Measurements from ENCODE around the gene BANF1. TPM values are rescaled to one million over a fixed set of nuclear protein-coding genes. Genes with fewer than 3 reads are reported as not detected.

The BANF1 gene
- total RNA-seq, 1 experiment from 2014 or later, result 124 TPM

DNA sequence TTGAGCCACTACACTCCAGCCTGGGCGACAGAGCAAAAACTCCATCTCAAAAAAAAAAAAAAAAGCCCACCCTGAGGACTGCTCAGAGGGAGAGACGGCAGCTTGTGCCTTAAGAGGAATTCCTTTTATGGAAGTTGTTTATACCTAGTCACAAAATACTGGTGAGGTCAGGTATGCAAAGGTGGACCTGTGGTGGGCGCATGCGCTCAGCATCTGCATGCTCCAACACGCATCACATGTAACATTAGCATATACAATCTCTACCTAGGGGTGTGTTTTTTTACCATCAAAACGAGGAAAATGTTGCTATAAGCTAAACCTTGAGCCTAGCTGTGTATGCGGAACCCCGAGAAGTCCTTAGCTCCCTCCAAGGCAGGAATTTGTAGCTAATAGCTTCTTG lies 47.5 kb upstream of the BANF1 start:
- CTCF ChIA-PET, result no interaction called here

DNA sequence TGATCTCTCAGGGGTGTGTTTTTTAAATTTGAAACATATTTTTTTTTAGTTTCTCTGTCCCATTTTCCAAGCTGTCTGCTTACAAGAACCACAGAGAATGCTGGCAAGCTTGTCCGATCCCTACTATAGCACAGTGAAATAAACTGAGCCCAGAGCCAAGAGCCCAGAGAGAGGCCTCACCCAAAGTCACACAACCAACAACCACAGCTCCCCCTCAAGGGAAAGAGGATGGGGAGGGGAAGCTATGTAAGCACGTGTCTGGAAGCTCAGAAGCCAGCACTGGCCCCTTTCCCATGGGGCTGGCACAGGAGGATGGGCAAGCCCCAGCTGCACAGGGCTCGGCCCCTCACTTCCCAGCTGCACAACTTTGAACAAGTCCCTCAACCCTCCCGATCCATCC lies 44.0 kb upstream of the BANF1 start:
- H3K27me3 ChIP-seq (ENCODE audit: low read length), result no peaks in the 10 kb centered on the region
- TF ChIP-seq EZH2phosphoT487 (IDR thresholded peaks at IDR 0.05; ENCODE audit: borderline replicate concordance, low read length) (no peak), EZH2 (IDR thresholded peaks at IDR 0.05; ENCODE audit: low read length, unreplicated experiment) (no peak)
- TF ChIP-seq, protein P1, sequence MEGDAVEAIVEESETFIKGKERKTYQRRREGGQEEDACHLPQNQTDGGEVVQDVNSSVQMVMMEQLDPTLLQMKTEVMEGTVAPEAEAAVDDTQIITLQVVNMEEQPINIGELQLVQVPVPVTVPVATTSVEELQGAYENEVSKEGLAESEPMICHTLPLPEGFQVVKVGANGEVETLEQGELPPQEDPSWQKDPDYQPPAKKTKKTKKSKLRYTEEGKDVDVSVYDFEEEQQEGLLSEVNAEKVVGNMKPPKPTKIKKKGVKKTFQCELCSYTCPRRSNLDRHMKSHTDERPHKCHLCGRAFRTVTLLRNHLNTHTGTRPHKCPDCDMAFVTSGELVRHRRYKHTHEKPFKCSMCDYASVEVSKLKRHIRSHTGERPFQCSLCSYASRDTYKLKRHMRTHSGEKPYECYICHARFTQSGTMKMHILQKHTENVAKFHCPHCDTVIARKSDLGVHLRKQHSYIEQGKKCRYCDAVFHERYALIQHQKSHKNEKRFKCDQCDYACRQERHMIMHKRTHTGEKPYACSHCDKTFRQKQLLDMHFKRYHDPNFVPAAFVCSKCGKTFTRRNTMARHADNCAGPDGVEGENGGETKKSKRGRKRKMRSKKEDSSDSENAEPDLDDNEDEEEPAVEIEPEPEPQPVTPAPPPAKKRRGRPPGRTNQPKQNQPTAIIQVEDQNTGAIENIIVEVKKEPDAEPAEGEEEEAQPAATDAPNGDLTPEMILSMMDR (conservative IDR thresholded peaks at IDR 0.05; ENCODE audit: low read depth, low read length), result no peak
- ChIA-PET CTCF (no interaction called here), POLR2A (ENCODE audit: unreplicated experiment) (no interaction called here)
- H3K36me3 ChIP-seq (ENCODE audit: low read depth, low read length), result no peaks in the 10 kb centered on the region
- H3K27ac ChIP-seq (ENCODE audit: low read length), result no peak overlapping the region
- no peaks in the 10 kb centered on the region for H3K9me2 ChIP-seq (replicated peaks; ENCODE audit: low read length)
- H3F3A ChIP-seq (ENCODE audit: low read length, unreplicated experiment), result no peaks in the 10 kb centered on the region
- no peak overlapping the region for H3K4me3 ChIP-seq (ENCODE audit: low read length)
- peaks cover 8% of the 10 kb centered on the region for H3K4me1 ChIP-seq (ENCODE audit: insufficient read depth, low read length)
- H3K79me2 ChIP-seq (ENCODE audit: low read length), result peaks cover 21% of the 10 kb centered on the region
- DNase-seq (no peak), ATAC-seq (no peak)
- H2AFZ ChIP-seq (ENCODE audit: low read length), result no peak overlapping the region
- no peaks in the 10 kb centered on the region for H3K9me3 ChIP-seq (ENCODE audit: low read length)
- H3K9ac ChIP-seq (ENCODE audit: low read length), result no peak overlapping the region
- no peak overlapping the region for H3K4me2 ChIP-seq (ENCODE audit: low read length)
- intact Hi-C loops (cut with micrococcal nuclease), result no loop called here
- no peaks in the 10 kb centered on the region; the same call in 1 of the 2 replicates for H4K20me1 ChIP-seq (ENCODE audit: low read length)
- BruUV-seq (replicated peaks), result no TSS peak

More for the DNA sequence above, 47.5 kb upstream of the BANF1 start:
- no peak overlapping the region for H2AFZ ChIP-seq (ENCODE audit: low read length)
- H4K20me1 ChIP-seq (ENCODE audit: low read length), result no peaks in the 10 kb centered on the region
- H3K4me1 ChIP-seq (ENCODE audit: insufficient read depth, low read length), result no peaks in the 10 kb centered on the region
- TF ChIP-seq EZH2phosphoT487 (IDR thresholded peaks at IDR 0.05; ENCODE audit: borderline replicate concordance, low read length) (no peak), EZH2 (IDR thresholded peaks at IDR 0.05; ENCODE audit: low read length, unreplicated experiment) (no peak)
- TF ChIP-seq, protein P1 (conservative IDR thresholded peaks at IDR 0.05; ENCODE audit: low read depth, low read length), result no peak
- H3K9ac ChIP-seq (ENCODE audit: low read length), result no peak overlapping the region
- POLR2A ChIA-PET (ENCODE audit: unreplicated experiment), result no interaction called here
- no peaks in the 10 kb centered on the region for H3K27me3 ChIP-seq (ENCODE audit: low read length)
- H3K9me3 ChIP-seq (ENCODE audit: low read length), result no peaks in the 10 kb centered on the region
- no TSS peak for BruUV-seq (replicated peaks)
- H3K36me3 ChIP-seq (ENCODE audit: low read depth, low read length), result no peaks in the 10 kb centered on the region
- intact Hi-C loops (cut with micrococcal nuclease), result no loop called here
- ATAC-seq, result no peak
- H3F3A ChIP-seq (ENCODE audit: low read length, unreplicated experiment), result no peaks in the 10 kb centered on the region
- no peaks in the 10 kb centered on the region for H3K9me2 ChIP-seq (replicated peaks; ENCODE audit: low read length)
- no peak overlapping the region for H3K27ac ChIP-seq (ENCODE audit: low read length)
- no peak overlapping the region for H3K4me2 ChIP-seq (ENCODE audit: low read length)
- no peak for DNase-seq
- H3K4me3 ChIP-seq (ENCODE audit: low read length), result no peak overlapping the region
- H3K79me2 ChIP-seq (ENCODE audit: low read length), result no peaks in the 10 kb centered on the region

DNA sequence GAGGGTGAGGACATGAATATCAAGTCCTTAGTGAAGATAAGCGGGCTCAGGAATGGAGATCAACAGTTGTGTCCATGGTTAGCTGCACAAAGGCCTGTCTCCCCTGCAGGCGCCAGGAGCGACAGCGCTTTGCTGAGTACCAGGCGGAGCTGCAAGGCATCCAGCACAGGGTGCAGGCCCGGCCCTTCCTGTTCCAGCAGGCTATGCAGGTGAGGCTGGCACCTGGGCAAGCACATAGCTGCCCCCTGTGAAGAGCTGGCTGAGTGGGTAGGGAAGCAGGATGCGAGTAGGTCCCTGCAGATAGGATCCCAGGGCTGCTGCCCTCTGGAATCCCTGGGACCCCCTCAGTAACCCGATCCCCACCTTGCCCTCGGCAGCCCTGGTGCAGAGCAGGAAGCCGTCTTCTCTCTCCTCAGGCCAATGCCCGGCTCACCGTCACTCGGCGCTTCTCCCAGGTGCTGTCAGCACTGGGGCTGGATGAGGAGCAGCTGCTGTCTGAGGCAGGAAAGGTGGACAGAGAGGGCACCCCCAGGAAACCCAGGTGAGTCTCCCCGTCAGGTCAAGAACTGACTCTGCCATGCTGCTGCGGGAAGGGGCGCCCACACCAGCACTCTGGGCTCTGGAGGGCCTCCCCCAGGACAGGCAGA lies 43.4 kb upstream of the BANF1 start:
- Histone ChIP-seq H3K27me3 (ENCODE audit: low read length) (no peaks in the 10 kb centered on the region), H3K9me3 (ENCODE audit: low read length) (no peaks in the 10 kb centered on the region), H3F3A (ENCODE audit: low read length, unreplicated experiment) (no peaks in the 10 kb centered on the region), H3K4me1 (ENCODE audit: insufficient read depth, low read length) (peaks cover 8% of the 10 kb centered on the region), H3K4me2 (ENCODE audit: low read length) (no peak overlapping the region), H3K4me3 (ENCODE audit: low read length) (no peak overlapping the region), H2AFZ (ENCODE audit: low read length) (no peak overlapping the region), H3K79me2 (ENCODE audit: low read length) (peaks cover 27% of the 10 kb centered on the region), H4K20me1 (ENCODE audit: low read length) (peaks cover 4% of the 10 kb centered on the region; the same call in 1 of the 2 replicates), H3K36me3 (ENCODE audit: low read depth, low read length) (no peaks in the 10 kb centered on the region; the same call in 1 of the 2 replicates), H3K27ac (ENCODE audit: low read length) (no peak overlapping the region), H3K9me2 (replicated peaks; ENCODE audit: low read length) (no peaks in the 10 kb centered on the region), H3K9ac (ENCODE audit: low read length) (no peak overlapping the region)
- ChIA-PET CTCF (no interaction called here), POLR2A (ENCODE audit: unreplicated experiment) (interaction anchor here (0.6 kb wide), 1 partner anchor 178 kb away, joined by 10 read pairs; no protein-coding TSS in a partner anchor)
- no peak for TF ChIP-seq EZH2 (IDR thresholded peaks at IDR 0.05; ENCODE audit: low read length, unreplicated experiment)
- TF ChIP-seq, protein P1 (conservative IDR thresholded peaks at IDR 0.05; ENCODE audit: low read depth, low read length), result no peak
- no peak for TF ChIP-seq EZH2phosphoT487 (IDR thresholded peaks at IDR 0.05; ENCODE audit: borderline replicate concordance, low read length)
- intact Hi-C loops (cut with micrococcal nuclease), result no loop called here
- no peak for DNase-seq
- BruUV-seq (replicated peaks), result no TSS peak
- no peak for ATAC-seq

Data from PC-3 (cell line).